IMR-90 (cell line): ENCODE measurements around the gene TAF1B. TPM values are rescaled to one million over a fixed set of nuclear protein-coding genes. Genes with fewer than 3 reads are reported as not detected.

ENCODE experiments used
- ATAC-seq: fragments of 200-7000 bp; cut with Tn5 transposase; 2 replicates; pipeline ENCODE4 v1.9.1; 2020; ENCODE audit warnings: low read depth, mild to moderate bottlenecking, moderate library complexity
- BruUV-seq: library from RNA; stranded (reverse); fragments of 400-500 nt; replicated peaks from 2 replicates; lab custom pipeline; 2021; lab: Mats Ljungman, UMichigan
- CTCF ChIA-PET: fragments of 300-600 bp; formaldehyde crosslinking; extraction: SDS; loops from one replicate; lab custom pipeline; 2021; ENCODE audit warnings: antibody characterized with exemption; lab: Yijun Ruan, JAX
- POLR2A ChIA-PET: fragments of 300-600 bp; sonication (Branson Sonifier 250); formaldehyde crosslinking; loops from one replicate; lab custom pipeline; 2022; ENCODE audit warnings: antibody characterized with exemption; ENCODE audit not compliant: unreplicated experiment; lab: Charles Lee
- DNase-seq: peaks from one replicate; pipeline ENCODE4 v3.0.0; 2013
- H2AFZ ChIP-seq: replicated peaks from 2 replicates; pipeline ENCODE3; 2013; ENCODE audit warnings: low read length, mild to moderate bottlenecking; ENCODE audit not compliant: poor library complexity
- H2AK5ac ChIP-seq: 2 replicates; pipeline ENCODE4 v1.6.1; 2013; ENCODE audit warnings: low read depth, low read length, inconsistent platforms
- H2AK9ac ChIP-seq: replicated peaks from 2 replicates; pipeline ENCODE3; 2013; ENCODE audit warnings: mild to moderate bottlenecking, low read depth, low read length, moderate library complexity; ENCODE audit not compliant: poor library complexity
- H2BK120ac ChIP-seq: 2 replicates; pipeline ENCODE4 v1.6.1; 2013; ENCODE audit warnings: low read depth, low read length, inconsistent platforms
- H2BK15ac ChIP-seq: 3 replicates; pipeline ENCODE4 v1.6.1; 2013; ENCODE audit warnings: low read depth, low read length, inconsistent platforms
- H2BK20ac ChIP-seq: 2 replicates; pipeline ENCODE4 v1.6.1; 2013; ENCODE audit warnings: low read depth, mild to moderate bottlenecking, inconsistent platforms, low read length, moderate library complexity
- H2BK5ac ChIP-seq: 2 replicates; pipeline ENCODE4 v1.6.1; 2013; ENCODE audit warnings: mild to moderate bottlenecking, low read depth, low read length, inconsistent platforms; ENCODE audit not compliant: poor library complexity, severe bottlenecking
- H3K14ac ChIP-seq: replicated peaks from 2 replicates; pipeline ENCODE4 v1.6.1; 2013; ENCODE audit warnings: low read depth, low read length, inconsistent platforms
- H3K18ac ChIP-seq: 2 replicates; pipeline ENCODE4 v1.6.1; 2013; ENCODE audit warnings: low read depth, low read length, control low read depth
- H3K23ac ChIP-seq: 2 replicates; pipeline ENCODE4 v1.6.1; 2013; ENCODE audit warnings: low read depth, low read length, inconsistent platforms
- H3K27ac ChIP-seq: 2 replicates; pipeline ENCODE4 v1.5.1; 2013; ENCODE audit warnings: mild to moderate bottlenecking, control low read depth, low read length; ENCODE audit not compliant: insufficient read depth
- H3K27me3 ChIP-seq: 2 replicates; pipeline ENCODE4 v1.6.1; 2013; ENCODE audit warnings: low read length; ENCODE audit not compliant: control insufficient read depth, insufficient read depth
- H3K36me3 ChIP-seq: 2 replicates; pipeline ENCODE4 v1.6.1; 2013; ENCODE audit warnings: low read length, mixed read lengths; ENCODE audit not compliant: control insufficient read depth, insufficient read depth
- H3K4ac ChIP-seq: 2 replicates; pipeline ENCODE4 v1.6.1; 2013; ENCODE audit warnings: low read depth, low read length, inconsistent platforms
- H3K4me1 ChIP-seq: 2 replicates; pipeline ENCODE4 v1.6.1; 2013; ENCODE audit warnings: low read length, mixed read lengths; ENCODE audit not compliant: control insufficient read depth, insufficient read depth
- H3K4me2 ChIP-seq: 2 replicates; pipeline ENCODE4 v1.6.1; 2013; ENCODE audit warnings: low read depth, mild to moderate bottlenecking, control low read depth, low read length, moderate library complexity
- H3K4me3 ChIP-seq: 2 replicates; pipeline ENCODE4 v1.5.1; 2013; ENCODE audit warnings: low read depth, mild to moderate bottlenecking, control low read depth, low read length, moderate library complexity; ENCODE audit not compliant: insufficient read depth
- H3K56ac ChIP-seq: 2 replicates; pipeline ENCODE4 v1.6.1; 2013; ENCODE audit warnings: low read length, inconsistent platforms; ENCODE audit not compliant: insufficient read depth; ENCODE audit errors: extremely low read depth
- H3K79me1 ChIP-seq, 2 experiments: 2 replicates each; pipeline ENCODE4 v1.6.1; 2013; ENCODE audit warnings: low read length in 2 of 2, inconsistent platforms in 1 of 2, low read depth in 1 of 2
- H3K9ac ChIP-seq: 2 replicates; pipeline ENCODE4 v1.6.1; 2013; ENCODE audit warnings: low read depth, low read length, control low read depth
- H3K9me1 ChIP-seq: 2 replicates; pipeline ENCODE4 v1.6.1; 2013; ENCODE audit warnings: low read length, inconsistent platforms; ENCODE audit not compliant: insufficient read depth
- H3K9me3 ChIP-seq: 2 replicates; pipeline ENCODE4 v1.6.1; 2013; ENCODE audit warnings: low read length; ENCODE audit not compliant: control insufficient read depth, insufficient read depth
- H4K20me1 ChIP-seq: 2 replicates; pipeline ENCODE4 v1.6.1; 2013; ENCODE audit warnings: low read length, inconsistent platforms; ENCODE audit not compliant: insufficient read depth
- H4K5ac ChIP-seq: 2 replicates; pipeline ENCODE4 v1.6.1; 2013; ENCODE audit warnings: mild to moderate bottlenecking, low read depth, low read length, control low read depth
- H4K8ac ChIP-seq, 2 experiments: 2 replicates each; pipeline ENCODE4 v1.6.1; 2013; ENCODE audit warnings: low read depth in 2 of 2, low read length in 2 of 2, control low read depth in 1 of 2, inconsistent platforms in 1 of 2
- H4K91ac ChIP-seq: 2 replicates; pipeline ENCODE4 v1.6.1; 2013; ENCODE audit warnings: low read depth, low read length, inconsistent platforms; ENCODE audit not compliant: insufficient read depth
- CEBPB ChIP-seq: IDR thresholded peaks from 2 replicates; pipeline ENCODE4 v1.6.1; 2012; ENCODE audit warnings: low read depth, low read length, improper control_type of control experiment
- CTCF ChIP-seq: conservative IDR thresholded peaks from 2 replicates; pipeline ENCODE4 v1.5.1; 2012; ENCODE audit warnings: mild to moderate bottlenecking, low read depth, low read length, improper control_type of control experiment
- POLR2A ChIP-seq: IDR thresholded peaks from 2 replicates; pipeline ENCODE4 v1.6.1; 2012; ENCODE audit warnings: mild to moderate bottlenecking, low read depth, low read length
- RAD21 ChIP-seq: IDR thresholded peaks from 2 replicates; pipeline ENCODE4 v1.6.1; 2012; ENCODE audit warnings: low read length, improper control_type of control experiment
- RFX5 ChIP-seq: IDR thresholded peaks from 2 replicates; pipeline ENCODE4 v1.8.0; 2012; ENCODE audit warnings: low read depth, mild to moderate bottlenecking, low read length, moderate library complexity
- USF2 ChIP-seq: fragments of 150-350 bp; IDR thresholded peaks from 2 replicates; pipeline ENCODE4 v1.6.1; 2017; ENCODE audit warnings: mild to moderate bottlenecking, antibody characterized with exemption, low read length, low read depth
- WGBS, 2 experiments: methylation state at CpG; one replicate each; pipeline versions ENCODE4 v1.1.5 to v1.1.7; 2013; ENCODE audit warnings: missing lambda C conversion rate in 2 of 2; ENCODE audit not compliant: insufficient read length in 1 of 2; ENCODE audit errors: extremely low coverage in 2 of 2; 5-methylcytosine and 5-hydroxymethylcytosine counted together
- dilution Hi-C: fragments of 300-500 bp; cut with HindIII; formaldehyde crosslinking; loops from one replicate; pipeline ENCODE4 v1.14.3; 2018; ENCODE audit warnings: low sequenced_read_pairs; ENCODE audit not compliant: unreplicated experiment
- in situ Hi-C: fragments of 300-500 bp; cut with MboI; formaldehyde crosslinking; loops from 3 replicates; pipeline ENCODE4 v1.14.3; 2019; ENCODE audit warnings: low sequenced_read_pairs, inconsistent platforms, mixed read lengths
- intact Hi-C: fragments of 100-400 bp; cut with micrococcal nuclease; formaldehyde crosslinking; loops from 2 replicates; pipeline ENCODE4 v1.10.0; 2022
- polyA plus RNA-seq, 3 experiments: library from polyadenylated mRNA; depleted of rRNA; stranded (reverse); fragments of >200 nt; gene quantifications; 2 replicates each; pipeline ENCODE4 v1.2.3, GENCODE V29; 2012; ENCODE audit warnings: low replicate concordance in 1 of 3
- total RNA-seq: library from RNA; depleted of rRNA; stranded (reverse); fragments of >200 nt; gene quantifications from 2 replicates; pipeline ENCODE4 v1.2.3, GENCODE V29; 2012

TAF1B gene
- total and polyA plus RNA-seq, 2 of the 4 experiments (the other 2 are of a cell fraction), result 8.4 to 19.9 TPM

- no TSS peak for BruUV-seq
- CTCF ChIA-PET, result no interaction called here
- intact Hi-C loops, result loop anchor here (10.0 kb wide), 1 partner anchor 95 kb away; the partner anchor contains the start of gene KLF11
Observed at GRCh38 chr2:9949239-9949991, 106.1 kb downstream of the TAF1B start.

More at GRCh38 chr2:9949239-9949991, 106.1 kb downstream of the TAF1B start:
- Histone ChIP-seq H2BK120ac (no peak overlapping the region), H3K4ac (no peak overlapping the region), H2BK5ac (no peak overlapping the region), H4K20me1 (no peaks in the 10 kb centered on the region), H2AFZ (no peak overlapping the region), H3K9me3 (no peaks in the 10 kb centered on the region), H3K4me2 (no peak overlapping the region), H2BK20ac (no peak overlapping the region), H3K4me3 (no peak overlapping the region), H4K8ac (no peak overlapping the region), H2BK15ac (no peak overlapping the region), H3K56ac (no peak overlapping the region), H3K36me3 (no peaks in the 10 kb centered on the region), H3K4me1 (peaks cover 11% of the 10 kb centered on the region), H2AK5ac (0 out of 2 replicates have a peak overlapping the region, but pooled peaks have one; percentile 1), H4K5ac (no peak overlapping the region), H3K14ac (no peak overlapping the region), H3K9ac (no peak overlapping the region), H3K27ac (no peak overlapping the region), H3K79me1 (no peaks in the 10 kb centered on the region), H3K18ac (no peak overlapping the region), H3K9me1 (0 out of 2 replicates have a peak, but pooled peaks cover 2% of the 10 kb centered on the region), H3K23ac (no peak overlapping the region), H4K91ac (no peak overlapping the region), H2AK9ac (no peak overlapping the region), H3K27me3 (peaks cover 20% of the 10 kb centered on the region)
- ATAC-seq, result no peak
- no peak for DNase-seq
- in situ Hi-C loops, result no loop called here
- WGBS, 2 experiments, result 97% methylated on average over 13 of the region's 23 CpGs; no CpG with 5 or more reads in 1 of the 2 experiments
- dilution Hi-C loops, result no loop called here
- POLR2A ChIA-PET, result interaction anchor here (0.6 kb wide), 1 partner anchor 434 kb away, joined by 8 read pairs; no protein-coding TSS in a partner anchor
- TF ChIP-seq RFX5 (no peak), POLR2A (no peak), CTCF (no peak), USF2 (no peak), RAD21 (no peak), CEBPB (no peak)
